Hematopoietic multipotent progenitor cell treated with erythropoietin and hydrocortisone succinate and interleukin-3 and kit ligand, for 4 days (in vitro differentiated cells): ENCODE results near the gene KCNK7.

Experiments used
- DNase-seq: peaks from one replicate; pipeline ENCODE4 v3.0.0-alpha.2; 2015

Gene KCNK7

DNA sequence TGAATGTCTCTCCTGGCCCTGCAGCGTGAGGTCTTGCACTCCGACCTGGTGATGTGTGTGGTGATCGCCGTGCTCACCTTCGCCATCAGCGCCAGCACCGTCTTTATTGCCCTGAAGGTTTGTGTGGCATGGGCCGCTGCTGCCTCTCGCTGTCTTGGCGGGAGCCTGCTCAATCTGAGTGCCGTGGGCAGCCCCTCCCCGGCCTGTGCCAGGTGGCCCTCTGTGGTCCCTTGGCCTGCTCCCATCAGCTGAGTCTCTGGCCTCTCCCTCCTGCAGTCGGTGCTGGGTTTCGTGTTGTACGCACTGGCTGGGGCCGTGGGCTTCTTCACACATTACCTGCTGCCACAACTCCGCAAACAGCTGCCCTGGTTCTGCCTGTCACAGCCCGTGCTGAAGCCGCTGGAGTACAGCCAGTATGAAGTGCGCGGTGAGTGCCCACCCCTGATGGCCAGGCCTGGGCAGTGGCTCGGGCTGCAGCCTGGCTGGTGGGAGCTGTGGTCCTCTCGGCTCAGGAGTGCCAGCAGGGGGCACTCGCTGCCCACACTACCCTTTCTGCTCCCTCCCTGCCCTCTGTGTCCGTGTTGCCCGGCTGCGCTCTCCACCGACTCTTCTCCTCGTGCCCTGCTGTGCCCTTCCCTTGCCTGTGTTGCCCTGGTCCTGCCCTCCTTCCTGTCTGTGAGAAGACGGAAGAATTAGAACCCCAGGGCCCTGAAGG is 30.2 kb upstream of the KCNK7 start:
- DNase-seq, result peak; percentile 85

DNA sequence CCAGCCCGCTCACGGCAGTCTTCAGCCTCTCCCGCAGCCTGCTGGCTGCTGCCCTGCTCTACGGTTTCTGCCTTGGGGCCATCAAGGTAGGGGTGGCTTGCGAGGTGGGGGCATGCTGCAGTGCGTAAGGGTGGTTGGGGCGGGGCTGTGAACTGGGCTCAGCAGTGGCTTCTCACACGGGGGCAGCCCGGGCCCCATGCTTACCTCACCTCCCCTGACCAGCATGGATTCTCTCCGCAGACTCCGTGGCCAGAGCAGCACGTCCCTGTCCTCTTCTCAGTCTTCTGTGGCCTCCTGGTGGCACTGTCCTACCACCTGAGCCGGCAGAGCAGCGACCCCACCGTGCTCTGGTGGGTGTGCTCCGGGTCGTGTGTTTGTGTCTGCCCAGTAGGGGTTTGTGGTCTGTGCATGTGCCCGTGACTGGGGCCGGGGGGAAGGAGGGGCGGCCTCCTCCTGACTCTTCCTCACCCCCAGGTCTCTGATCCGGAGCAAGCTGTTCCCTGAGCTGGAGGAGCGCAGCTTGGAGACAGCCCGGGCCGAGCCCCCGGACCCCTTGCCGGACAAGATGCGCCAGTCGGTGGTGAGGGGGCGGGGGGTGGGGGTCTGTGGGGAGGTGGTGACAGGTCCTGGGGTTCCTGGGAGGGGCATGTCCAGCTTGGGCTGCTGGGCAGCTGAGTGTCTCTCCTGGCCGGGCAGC is 29.5 kb upstream of the KCNK7 start:
- no peak for DNase-seq

DNA sequence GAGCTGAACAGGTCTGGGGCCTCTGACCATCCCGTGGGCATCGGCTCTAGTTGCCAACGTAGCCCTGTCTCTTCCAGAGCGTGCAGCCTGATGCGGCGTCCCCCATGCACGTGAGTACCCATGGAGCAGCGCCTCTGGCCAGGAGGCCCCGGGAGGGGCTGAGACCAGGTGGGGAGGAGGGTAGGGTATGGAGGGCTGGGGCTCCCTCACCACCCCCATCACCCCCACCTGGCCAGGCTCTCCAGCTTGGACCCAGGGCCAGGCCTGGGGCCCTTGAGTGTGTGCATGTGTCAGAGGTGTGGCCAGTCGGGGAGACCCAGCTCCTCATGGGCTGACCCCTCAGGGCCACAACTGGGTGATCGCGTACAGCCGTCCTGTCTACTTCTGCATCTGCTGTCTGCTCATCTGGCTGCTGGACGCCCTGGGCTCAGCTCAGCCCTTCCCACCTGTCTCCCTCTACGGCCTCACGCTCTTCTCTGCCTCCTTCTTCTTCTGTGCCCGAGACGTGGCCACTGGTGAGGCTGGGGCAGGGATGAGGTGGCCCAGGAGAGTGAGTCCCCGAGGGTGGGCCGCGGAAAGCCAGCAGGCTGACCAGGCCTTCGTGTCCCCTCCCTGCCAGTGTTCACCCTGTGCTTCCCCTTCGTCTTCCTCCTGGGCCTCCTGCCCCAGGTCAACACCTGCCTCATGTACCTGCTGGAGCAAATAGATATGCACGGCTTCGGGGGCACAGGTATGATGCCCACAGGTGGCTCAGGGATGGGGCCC is 28.4 kb upstream of the KCNK7 start:
- DNase-seq, result no peak

DNA sequence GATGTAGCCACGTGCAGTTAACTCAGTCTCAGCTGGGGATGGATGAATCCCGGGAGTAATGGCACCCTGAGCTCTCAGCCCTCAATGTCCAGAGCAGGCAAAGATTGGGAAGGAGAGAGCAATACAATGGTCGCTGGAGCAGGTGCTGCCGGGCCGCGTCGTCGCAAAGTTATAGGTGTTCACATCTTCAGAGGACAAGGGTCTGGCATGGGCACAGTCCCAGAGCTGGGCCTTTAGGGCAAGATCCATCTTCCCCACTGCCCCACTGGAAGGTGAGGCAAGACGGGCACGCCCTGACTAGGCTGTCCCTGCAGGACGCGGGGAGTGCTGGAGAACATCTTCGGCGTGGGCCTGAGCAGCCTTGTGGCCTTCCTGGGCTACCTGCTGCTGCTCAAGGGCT is 27.6 kb upstream of the KCNK7 start:
- DNase-seq, result no peak

DNA sequence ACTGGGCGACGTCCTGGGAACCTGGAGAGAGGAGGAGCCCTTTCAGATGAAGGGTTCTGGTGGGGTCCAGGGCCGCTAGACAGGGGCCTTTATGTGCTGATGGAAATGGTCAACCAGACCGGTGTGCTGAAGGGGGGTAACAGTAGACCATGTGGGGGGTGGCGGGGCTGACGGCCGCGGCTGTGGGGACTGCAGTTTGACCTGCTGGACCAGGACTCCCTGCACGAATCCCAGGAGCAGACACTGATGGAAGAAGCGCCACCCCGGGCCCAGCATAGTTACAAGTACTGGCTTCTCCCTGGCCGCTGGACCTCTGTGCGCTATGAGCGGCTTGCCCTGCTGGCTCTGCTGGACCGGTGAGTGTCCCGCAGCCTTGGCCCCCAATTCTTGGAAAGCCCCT is 26.4 kb upstream of the KCNK7 start:
- DNase-seq, result no peak

DNA sequence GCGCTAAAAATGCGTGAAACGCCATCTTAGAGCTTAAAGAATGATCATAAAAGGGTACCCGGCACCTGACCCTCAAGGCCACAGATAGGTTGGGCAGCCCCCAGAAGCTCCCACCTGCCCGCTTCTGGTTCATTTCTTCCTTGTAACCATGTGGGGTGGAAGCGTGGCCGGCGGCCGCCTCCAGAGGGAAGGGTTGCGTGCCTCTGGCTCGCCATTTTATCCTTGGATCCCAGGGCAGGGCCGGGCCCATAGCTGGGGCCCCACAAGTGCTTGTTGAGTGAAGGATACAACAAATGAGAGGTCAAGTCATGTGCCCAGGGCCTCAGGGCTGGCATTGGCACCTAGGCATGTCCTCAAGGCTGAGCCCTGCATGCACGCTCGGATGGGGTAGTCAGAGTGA is 25.9 kb upstream of the KCNK7 start:
- DNase-seq, result no peak

DNA sequence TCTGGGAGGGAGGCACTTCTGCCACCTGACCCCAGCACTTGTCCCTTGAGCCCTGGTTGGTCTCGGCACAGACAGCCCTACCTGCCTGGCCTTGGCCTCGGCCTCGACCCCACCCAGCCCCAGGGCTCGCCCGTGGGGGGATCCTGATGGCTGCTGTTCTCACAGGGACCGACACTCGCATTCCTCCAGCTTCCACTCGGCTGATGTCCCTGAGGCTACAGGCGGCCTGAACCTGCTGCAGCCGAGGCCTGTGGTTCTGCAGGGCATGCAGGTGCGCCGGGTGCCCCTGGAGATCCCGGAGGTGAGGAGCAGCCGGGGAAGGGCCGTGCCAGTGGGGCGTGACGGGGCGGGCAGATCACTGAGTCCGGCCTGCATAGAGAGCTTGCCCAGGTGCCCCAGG is 25.1 kb upstream of the KCNK7 start:
- no peak for DNase-seq

DNA sequence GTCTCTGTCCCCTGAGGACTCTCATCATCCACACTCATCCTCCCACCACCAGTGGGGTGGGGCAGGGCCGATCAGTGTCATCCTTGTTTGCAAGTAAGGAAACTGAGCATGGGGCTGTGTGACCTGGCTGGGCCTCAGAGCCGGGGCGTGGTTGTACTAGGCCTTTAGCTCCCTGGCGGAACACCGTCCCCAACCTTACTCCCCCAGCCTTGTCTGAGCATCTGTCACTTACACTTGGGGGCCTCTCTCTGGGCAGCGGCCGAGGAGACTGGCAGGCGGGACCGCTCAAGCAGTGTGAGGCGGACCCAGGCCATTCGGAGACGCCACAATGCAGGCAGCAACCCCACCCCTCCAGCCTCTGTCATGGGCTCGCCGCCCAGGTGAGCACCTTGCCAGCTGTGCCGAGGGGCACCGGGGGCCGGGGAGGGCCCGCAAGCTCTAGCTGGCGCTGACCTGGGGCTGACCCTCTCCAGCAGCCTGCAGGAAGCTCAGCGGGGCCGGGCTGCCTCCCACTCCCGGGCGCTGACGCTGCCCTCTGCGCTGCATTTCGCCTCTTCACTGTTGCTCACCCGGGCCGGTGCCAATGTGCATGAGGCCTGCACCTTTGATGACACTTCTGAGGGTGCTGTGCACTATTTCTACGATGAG is 23.8 kb upstream of the KCNK7 start:
- no peak for DNase-seq

DNA sequence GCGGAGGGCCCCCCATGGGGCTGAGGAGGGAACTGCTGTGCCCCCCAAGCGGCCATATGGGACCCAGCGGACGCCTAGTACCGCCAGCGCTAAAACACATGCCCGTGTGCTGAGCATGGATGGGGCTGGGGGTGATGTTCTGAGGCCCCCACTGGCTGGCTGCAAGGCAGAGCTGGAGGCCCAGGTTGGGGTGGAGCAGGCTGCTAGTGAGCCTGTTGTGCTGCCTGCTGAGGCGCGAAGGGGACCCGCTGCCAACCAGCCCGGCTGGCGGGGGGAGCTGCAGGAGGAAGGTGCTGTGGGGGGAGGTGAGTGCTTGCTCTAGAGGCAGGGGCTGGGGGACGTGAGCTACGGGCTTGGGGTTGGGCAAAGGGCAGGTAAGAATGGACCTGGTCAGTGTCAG is 23.2 kb upstream of the KCNK7 start:
- no peak for DNase-seq

DNA sequence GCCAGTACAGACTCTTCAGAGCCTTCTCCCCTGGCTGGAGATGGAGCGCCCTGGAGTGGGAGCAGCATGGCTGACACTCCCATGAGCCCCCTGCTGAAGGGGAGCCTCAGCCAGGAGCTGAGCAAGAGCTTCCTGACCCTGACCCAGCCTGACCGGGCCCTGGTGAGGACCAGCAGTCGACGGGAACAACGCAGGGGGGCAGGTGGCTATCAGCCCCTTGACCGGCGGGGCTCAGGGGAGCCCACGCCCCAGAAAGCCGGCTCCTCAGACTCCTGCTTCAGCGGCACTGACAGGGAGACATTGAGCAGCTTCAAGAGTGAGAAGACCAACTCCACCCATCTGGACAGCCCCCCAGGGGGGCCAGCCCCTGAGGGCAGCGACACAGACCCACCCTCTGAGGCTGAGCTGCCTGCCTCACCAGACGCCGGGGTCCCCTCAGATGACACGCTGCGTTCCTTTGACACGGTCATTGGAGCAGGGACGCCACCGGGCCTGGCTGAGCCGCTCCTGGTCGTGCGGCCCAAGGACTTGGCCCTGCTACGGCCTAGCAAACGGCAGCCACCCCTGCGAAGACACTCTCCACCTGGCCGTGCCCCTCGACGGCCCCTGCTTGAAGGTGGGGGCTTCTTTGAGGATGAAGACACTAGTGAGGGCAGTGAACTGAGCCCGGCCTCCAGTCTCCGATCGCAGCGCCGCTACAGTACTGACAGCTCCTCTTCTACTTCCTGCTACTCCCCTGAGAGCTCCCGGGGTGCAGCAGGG is 22.6 kb upstream of the KCNK7 start:
- DNase-seq, result no peak

DNA sequence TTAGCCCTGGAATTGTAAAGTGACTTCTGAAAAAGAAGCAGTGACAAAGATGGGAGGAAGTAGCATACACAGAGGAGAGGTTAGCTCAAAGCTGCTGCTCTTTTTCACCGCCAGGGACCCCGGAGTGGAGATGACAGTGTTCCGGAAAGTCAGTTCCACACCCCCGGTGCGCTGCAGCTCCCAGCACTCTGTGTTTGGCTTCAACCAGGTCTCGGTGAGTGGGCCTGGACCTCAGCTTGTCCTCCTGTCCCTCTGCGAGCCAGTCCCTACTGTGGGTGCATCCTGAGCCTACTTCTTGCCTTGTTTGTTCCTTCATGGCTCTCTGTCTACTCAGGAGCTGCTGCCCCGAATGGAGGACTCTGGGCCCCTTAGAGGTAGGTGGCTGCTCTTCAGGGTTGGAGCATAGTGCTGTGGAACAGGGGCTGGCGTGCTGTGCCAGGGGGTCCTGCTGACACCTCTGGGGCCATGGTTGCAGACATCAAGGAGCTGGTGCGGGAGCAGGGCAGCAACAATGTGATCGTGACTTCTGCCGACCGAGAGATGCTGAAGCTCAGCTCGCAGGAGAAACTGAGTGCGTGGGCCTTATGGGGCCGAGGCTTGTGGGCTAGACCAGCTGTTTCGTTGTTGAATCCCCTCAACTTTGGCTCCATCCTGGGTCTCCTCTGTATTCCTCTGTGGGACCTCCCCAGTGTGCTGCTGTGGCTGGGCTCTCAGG is 21.7 kb upstream of the KCNK7 start:
- DNase-seq, result no peak

DNA sequence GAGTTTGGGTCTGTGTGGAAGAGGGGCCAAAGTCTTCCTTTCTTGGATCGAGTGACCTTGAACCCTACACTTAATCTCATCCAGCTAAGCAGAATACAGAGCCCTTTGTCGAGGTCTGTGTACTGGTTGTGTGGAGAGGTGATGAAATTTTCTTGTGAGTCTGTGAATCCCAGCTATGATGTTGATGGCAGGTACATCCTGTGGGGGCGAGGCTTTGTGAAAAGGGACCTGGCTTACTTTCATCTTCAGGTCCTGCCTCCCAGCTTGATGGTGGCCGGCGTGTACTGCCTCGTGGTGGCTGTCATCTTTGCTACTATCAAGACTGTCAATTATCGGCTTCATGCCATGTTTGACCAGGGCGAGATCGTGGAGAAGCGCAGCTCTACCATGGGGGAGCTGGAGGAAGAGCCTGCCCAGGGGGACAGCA is 21.0 kb upstream of the KCNK7 start:
- DNase-seq, result no peak

DNA sequence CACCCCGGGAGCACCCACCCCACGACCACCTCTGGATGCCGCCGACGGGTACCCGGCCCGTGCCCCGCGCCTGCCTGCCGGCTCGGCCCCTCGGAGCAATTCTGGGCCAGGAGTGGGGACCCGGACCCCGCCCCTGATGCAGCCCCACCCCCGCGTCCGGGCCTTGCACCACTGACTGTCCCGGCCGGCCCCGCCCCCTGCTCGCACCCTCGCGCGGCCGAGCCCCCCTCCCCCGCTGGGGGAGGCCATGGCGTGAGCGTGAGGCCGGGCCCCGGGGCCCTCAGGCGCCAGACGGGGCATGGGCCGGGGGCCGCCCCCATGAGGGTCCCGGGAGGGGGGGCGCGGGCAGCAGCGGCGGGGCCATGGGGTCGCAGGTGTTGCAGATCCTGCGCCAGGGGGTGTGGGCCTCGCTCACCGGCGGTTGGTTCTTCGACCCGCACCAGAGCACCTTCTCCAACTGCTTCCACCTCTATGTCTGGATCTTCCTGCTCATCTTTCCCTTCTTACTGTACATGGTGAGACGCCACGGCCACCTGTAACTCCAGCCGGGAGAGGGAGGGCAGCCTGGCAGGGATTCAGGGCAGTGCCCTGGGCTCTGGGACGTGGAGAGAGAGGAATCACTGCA is 20.5 kb upstream of the KCNK7 start:
- peak; percentile 67 for DNase-seq

DNA sequence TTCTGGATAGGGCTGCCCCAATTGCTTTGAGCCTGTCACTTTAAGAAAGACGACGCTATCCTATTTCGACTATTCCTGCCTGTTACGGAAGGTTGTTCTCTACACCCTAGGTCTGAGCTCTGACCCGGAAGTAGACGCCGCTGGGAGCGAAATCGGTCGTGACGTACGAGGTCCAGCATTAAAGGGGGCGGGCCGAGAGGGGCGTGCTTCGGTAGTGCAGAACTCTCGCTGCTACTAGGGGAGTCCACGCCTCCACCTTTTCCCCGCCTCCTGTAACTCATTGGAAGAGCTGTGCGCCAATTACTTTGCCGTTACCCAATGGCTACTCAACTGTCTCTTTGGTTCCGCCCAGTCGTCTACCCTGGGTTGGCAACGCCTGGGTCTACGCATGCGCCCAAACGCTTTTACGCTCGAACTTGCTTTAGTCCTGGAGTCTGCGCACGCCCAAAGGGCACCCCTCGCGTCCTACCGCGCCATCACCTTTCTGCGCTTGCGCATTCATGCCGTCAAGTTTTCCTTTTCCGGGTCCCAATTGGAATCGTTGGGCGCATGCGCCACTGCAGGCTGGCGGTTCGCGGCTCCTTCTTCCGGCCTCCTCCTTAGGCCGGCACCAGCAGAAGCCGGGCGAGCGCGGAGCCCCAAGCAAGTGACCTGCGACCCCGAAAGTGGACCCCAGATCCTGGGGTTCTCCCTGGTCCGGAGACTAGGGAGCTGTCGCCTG is 19.8 kb upstream of the KCNK7 start, which contains the start of gene PCNX3:
Gene PCNX3, plus strand, starts transcription at position 548 of the 721 bp plus-strand sequence. CDS start 536 bp downstream, outside the sequence.
- DNase-seq, result peak; percentile 100

DNA sequence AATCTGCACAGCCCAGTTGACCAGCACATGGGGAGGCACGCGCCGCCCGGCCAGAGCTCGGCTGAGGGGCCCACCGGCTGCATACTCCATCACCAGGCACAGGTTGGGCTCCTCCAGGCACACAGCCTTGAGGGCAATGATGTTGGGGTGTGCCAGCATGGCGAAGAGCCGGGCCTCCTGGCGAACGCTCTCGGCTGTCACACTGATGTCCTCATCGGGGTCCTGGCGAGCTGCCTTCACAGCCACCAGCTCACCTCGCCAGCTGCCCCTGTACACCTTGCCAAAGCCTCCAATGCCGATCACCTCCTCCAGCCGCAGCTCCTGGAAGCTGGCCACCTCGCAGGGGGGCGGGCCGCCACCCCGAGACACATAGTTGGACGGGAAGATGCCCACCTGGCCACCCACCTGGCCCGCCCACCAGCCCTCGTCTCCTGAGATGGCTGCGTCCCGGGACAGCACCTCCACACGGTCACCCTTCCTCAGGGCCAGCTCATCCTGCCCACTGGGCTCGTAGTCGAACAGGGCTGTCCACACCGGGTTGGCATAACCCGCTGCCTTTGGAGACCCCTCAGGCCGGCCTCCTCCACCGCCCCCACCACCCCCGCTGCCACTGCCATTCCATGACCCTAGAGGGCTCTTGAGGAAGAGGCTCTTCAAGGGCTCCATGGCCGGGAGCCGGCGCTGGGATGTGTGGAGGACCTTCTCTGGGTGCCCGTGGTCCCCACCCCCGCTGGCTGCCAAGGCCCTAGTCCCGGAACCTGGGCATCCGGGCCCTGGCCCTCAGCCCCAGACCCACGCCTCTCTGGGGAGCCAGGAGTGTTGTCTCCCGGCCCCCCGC is 17.7 kb upstream of the KCNK7 start:
- DNase-seq, result no peak

DNA sequence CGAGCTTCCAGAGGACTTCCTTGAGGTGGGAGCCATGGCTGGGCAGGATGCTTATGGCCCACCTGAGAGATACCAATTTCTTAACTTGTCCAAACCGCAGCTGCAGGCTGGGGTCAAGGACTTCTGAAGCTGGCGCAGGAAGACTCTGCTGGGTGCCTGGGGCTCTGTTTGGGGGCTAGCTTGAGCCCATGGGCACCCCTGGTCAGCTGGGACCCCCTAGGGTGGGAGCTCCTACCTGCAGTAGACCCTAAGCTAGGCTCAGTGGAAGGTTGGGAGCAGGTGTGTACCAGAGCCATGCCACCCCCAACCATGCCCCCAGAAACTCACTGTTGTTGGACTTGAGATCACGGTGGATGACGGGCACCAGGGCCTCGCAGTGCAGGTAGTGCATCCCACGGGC is 17.1 kb upstream of the KCNK7 start:
- no peak for DNase-seq

DNA sequence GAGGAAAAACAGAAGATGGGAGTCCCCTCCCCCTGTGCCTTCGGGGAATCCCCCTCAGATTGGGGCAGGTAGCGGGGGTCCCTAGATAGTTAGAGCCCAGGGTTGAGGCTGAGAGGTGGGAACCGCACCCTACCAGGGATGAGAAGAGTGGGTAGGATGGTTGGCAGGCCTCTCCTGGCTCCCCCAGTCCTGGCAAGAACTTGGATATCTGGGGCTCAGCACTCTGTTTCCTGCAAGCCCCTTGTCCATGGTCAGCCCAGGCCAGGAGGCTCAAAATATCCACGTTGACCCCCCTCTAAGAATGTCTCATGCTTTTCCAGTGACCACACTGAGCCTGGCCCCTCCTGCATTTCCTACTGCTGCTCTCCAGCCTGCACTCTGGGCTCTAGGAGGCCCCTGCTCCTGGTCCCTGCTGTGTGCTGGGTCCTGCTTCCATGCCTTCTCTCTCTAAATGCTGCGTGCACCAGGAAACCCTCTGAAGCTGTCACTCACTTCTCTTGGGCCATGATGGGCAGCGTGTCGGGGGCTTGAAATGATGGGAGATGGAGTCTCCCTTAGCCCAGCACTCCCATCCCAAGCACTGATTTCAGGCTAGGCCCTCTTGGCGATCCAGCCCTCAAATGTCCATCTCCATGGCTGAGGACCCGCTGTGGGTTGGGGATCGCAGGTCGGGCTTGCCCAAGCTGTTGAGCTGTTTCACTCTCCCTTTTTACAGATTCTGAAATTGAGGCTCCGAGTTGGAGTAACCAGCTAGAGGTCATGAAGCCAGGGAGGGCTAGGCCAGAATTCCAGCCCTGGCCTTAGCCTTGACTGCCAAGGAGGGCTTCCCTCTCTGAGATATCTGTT is 16.4 kb upstream of the KCNK7 start:
- DNase-seq, result no peak

DNA sequence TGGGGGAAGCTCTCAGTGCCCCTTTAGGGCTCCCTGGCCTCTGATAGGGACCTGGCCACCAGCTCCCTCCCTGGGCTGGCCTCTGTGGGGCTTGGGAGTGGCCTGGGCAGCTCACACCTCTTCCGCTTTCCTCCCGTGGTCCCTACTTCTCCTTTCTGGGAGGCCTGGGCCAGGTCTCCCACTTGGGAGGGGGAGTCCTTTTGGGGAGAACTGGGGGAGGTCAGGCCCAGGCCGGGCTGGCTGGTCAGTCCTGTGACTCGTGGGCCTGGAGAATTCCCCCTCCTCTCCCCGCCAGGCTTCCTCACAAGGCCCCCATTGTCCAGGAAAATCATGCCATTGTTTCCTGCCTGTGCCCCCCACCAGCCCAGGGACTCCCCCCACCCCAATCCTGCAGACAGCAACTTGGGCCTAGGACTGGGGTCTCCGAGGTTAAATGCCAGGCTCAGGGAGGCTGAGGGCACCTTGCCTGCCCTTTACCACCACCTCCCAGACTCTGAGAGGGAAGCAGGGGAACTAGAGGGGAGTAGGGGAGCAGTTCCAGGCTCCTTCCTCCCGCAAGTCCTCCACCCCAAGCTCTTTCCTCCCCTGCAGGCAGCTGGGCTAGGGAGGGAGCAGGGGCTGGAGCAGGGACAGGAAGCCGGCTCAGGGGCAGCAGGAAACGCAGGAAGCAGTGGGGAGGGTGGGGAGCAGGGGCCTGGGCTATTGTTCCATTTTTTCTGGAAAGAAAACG is 15.6 kb upstream of the KCNK7 start:
- peak; percentile 79 for DNase-seq
